NOMO-1 (cell line): ENCODE measurements around the gene NSUN4.
"Not testable (repeated sequence)": the region's sequence is repeated elsewhere in the genome, so short reads cannot be mapped to it uniquely, and the experiment has no call there.

Experiments
- DNase-seq, 2 experiments: peaks; one replicate each; lab custom pipeline; 2025; ENCODE audit not compliant: unreplicated experiment in 2 of 2; lab: John Stamatoyannopoulos, UW

The NSUN4 gene

DNA sequence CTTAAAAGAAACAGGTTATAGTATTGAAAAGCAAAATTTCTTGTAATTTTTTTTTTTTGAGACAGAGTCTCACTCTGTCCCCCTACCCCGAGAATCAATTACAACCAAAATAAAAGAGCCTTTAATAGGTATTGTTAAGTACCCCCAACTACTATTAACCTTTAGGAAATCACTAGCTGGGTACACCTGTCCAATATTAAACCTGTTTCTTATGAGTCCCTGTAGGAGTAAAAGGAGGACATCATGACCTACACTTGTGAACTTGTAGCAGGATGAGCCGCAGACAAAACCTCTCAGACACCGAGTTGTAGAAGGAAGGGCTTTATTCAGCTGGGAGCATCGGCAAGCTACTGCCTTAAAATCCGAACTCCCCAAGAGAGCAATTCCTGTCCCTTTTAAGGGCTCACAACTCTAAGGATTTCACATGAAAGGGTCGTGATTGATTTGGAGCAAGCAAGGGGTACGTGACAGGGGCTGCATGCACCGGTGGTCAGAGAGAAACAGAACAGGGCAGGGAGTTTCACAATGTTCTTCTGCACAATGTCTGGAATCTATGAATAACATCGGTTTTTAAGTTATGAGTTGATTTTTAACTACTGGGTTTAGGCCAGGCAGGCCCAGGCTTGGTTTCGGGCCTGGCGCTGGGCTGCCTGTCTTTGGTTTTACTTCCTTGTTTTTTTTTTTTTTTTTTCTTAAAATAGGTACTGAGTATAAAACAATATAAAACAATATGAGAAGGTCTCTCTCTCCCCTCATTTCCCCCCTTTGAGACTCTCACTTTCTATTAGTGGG lies 15.1 kb upstream of the NSUN4 start:
- DNase-seq = peak in 1 of 2 experiments; percentile 32

DNA sequence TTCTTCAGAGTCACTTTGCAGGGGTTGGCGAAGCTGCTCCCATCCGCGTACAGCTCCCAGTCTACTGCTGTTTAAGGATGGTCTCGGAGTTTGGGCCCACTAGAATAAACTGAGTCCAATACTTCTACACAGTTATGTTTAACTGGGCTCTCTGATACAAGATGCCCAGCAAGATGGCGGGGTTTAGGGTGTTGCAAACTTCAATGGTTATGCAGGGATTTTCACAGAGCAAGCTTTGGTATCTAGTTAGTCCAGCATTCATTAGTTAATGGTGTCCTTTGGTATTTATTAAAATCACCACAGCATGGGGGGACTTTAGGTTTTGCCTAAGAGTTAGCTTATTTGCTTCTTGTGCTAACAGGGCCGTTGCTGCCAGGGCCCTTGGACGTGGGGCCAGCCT lies 12.4 kb upstream of the NSUN4 start:
- not testable (repeated sequence) for DNase-seq

DNA sequence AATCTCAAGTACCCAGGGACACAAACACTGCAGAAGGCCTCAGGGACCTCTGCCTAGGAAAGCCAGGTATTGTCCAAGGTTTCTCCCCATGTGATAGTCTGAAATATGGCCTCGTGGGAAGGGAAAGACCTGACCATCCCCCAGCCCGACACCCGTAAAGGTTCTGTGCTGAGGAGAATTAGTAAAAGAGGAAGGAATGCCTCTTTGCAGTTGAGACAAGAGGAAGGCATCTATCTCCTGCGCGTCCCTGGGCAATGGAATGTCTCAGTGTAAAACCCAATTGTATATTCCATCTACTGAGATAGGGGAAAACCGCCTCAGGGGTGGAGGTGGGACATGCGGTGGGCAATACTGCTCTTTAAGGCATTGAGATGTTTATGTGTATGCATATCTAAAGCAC lies 10.8 kb upstream of the NSUN4 start:
- DNase-seq = not testable (repeated sequence)

DNA sequence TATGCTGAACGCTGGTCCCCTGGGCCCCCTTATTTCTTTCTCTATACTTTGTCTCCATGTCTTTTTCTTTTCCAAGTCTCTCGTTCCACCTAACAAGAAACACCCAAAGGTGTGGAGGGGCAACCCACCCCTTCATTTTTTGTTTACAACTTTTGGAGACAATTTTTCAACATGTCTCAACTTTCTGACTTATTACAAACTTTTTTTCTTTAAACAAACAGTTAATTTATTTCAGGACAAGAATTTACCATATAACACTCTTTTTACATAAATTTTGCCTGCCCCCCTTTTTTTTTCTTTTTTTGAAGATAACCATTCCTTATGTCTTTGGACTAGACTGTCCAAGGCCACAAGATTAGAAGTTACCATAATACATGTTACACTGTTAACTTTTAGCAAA lies 10.2 kb upstream of the NSUN4 start:
- DNase-seq = not testable (repeated sequence)

DNA sequence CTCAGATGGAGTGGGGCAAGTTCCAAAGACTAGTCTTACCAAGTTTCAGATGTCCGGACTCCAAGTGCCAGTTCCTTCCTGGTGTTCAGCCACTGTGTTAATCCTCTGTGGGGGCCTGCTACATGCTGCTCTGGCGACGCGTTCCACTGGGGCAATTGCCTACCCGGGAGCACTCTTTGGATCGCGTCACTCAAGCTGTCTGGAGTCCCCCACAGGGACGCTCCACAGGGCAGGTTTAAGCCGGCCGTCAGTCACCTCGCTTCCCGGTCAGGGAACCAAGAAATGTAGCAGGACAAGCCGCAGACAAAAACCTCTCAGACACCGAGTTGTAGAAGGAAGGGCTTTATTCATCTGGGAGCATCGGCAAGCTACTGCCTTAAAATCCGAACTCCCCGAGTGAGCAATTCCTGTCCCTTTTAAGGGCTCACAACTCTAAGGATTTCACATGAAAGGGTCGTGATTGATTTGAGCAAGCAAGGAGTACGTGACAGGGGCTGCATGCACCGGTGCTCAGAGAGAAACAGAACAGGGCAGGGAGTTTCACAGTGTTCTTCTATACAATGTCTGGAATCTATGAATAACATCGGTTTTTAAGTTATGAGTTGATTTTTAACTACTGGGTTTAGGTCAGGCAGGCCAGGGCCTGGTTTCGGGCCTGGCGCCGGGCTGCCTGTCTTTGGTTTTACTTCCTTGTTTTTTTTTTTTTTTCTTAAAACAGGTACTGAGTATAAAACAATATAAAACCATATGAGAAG lies 8.6 kb upstream of the NSUN4 start:
- peak in 1 of 2 experiments; percentile 34 for DNase-seq

DNA sequence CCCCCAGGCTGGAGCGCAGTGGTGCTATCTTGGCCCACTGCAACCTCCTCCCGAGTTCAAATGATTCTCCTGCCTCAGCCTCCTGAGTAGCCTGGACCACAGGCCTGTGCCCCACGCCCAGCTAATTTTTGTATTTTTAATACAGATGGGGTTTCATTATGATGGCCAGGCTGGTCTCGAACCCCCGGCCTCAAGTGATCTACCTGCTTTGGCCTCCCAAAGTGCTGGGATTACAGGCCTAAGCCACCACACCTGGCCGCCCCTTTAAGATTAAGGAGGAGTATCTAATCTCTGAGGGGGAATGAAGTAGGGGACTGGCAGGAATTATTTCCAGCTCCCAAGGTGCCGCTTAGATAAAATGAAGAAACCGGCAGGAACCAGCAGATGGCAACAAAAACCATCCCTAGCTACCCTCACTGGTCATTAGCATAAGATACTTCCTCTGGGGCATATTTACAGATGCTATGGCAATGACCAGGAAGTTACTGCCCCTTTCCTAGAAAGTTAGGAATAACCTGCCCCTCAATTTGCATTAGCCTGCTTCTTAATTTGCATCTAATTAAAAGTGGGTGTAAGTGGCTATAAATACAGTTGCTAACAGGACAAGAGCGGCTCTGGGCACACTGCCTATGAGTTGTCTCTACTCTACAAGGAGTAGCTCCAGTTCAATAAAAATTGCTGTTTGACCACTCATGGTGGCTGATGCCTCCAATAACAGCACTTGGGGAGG lies 7.1 kb upstream of the NSUN4 start:
- DNase-seq = peak; percentile 59 to 84

DNA sequence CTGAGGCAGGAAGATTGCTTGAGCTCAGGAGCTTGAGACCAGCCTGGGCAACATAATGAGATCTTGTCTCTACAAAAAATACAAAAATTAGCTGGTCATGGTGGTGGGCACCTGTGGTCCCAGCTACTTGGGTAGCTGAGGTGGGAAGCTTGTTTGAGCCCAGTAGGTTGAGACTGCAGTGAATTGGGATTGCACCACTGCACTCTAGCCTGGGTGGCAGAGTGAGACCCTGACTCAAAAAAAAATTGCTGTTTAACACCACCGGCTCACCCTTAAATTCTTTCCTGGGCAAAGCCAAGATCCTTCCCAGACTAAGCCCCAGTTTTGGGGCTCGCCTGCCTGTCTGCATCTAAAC lies 6.6 kb upstream of the NSUN4 start:
- DNase-seq = no peak

DNA sequence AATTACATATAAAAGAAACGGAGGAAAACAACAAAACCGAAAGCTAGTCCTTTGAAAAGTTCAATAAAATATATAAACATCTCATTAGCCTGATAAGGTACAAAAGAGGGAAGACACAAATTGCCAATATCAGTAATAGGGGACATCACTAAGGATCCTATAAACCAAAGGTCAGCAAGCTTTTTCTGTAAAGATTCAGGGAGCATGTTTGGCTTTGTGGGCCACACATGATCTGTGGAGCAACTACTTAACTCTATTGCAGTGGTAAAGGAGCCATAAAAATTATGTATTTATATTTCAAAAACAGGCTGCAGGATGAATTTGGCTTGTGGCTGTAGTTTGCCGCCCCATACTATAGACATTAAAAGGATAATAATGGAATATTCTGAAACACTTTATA lies 5.5 kb upstream of the NSUN4 start:
- no peak for DNase-seq

DNA sequence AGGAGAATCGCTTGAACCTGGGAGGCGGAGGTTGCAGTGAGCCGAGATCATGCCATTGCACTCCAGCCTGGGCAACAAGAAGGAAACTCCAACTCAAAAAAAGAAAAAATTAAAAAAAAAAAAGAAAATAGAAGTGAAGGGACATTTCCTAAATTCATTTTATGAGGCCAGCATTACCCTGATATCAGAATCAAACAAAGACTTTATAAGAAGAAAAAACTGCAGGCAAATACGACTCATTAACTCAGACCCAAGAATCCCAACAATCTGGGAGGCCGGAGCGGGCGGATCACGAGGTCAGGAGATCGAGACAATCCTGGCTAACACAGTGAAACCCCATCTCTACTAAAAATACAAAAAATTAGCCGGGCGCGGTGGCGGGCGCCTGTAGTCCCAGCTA lies 3.2 kb upstream of the NSUN4 start:
- DNase-seq = not testable (repeated sequence)

DNA sequence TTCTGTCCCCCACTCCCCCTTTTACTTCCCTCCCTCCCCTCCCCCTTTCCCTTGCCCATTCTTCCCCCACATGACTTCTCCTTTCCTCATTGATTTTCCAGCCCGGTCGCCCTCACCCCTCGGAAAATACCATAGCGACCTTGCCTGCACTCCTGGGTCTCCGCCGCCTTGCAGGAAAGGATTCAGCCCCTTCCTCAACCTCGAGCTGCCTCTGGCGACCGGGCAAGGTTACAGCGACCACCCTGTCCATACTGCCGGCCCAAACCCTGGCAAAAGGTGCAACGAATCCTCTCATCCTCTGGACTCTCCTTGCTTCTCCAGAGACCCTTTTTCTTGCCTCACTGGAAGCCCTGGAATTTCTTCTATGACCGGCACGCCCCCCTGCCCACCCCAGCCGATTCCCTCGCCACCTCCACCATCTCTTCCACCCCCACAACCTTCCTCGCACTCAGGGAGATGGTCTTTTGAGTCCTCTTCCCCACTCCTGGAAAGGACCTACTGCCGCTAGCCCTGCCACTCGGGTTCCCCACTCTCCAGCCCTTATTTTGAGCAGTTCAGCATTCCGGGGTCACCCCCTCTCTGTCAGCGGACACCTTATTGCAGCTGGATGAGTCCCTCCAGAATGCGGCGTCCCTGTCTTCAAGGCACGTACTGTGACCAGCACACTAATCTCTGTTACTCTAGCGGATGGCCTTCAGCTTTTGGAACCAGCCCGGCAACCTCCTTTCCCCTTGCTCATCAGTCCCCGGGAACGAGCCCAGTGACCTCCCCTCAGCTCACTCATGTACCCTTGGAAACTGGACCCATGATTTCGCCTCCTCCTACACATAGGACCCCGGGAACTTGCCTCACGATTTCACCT lies 846 bp downstream of the NSUN4 start:
- DNase-seq = no peak

DNA sequence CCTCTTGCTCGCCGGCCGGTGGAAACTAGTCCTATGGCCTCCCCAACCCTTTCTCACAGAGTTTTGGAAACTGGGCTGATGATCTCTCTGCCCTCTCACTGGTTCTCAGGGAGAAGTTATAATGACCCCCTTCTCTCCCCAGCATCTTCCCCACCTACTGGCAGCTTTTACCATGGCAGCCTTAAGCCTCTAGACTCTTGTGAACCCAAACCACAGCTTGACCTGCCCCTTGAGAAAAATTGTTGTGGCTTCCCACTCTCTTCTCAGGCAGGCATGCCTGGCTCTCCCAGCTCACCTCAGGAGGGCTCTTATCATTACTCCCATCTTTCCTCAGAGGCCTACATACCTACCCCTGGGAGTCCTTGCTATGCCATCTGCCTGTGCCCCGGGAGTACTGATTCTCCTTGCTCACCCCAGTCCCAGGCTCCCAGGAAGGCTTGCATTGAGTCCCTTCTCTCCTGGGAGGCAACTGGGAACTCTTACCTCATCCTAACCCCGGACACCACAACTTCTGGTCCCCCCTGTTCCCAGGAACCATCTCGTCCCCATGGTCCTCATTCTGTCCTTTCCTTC lies 1.6 kb downstream of the NSUN4 start:
- no peak for DNase-seq

DNA sequence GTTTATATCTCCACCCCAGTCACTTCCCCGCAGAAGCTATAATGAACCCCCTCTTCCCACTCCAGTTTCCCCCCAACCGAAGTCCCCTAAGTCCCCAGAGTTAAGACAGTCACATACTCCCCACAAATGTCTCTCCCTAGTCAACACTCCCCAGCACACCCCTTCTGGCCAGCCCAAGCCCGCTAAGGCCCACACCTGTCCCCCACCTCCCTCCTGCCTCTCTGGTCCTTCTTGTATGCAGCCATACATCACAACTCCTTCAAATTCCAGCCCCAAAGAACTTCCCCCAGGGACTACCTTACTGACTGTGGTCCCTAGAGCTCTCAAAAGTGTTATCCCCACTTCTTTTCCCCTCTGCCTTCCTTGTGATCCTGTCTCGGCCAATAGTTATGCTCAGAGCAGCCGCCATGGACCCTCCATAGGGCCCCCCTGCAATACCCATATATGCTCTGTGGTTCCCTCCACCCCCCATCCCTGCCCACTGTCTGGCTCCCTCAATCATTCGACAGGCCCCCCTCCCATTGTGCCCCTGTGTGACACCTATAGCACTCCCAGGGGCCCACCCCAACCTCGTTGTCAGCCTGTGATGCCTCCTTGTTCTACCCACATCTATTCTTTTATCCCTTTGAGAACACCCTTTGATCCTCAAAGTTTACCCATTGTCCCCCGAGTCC lies 2.2 kb downstream of the NSUN4 start:
- DNase-seq = no peak

DNA sequence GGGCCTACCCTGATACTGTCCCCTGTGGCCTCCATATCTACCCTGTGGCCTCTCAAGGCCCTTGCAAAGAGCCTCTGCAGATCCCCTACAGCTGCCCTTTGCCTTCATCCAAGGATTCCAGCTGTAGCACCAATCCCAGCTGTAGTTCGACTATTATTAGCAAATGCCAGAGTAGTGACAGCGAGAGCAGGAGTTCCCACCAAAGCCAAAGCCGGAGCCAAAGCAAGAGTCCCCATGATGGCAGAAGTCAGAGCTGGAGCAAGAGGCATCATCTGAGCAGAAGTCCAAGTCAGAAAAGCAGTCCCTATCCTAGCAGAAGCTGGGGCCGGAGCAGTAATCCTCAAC lies 2.7 kb downstream of the NSUN4 start:
- DNase-seq = no peak

DNA sequence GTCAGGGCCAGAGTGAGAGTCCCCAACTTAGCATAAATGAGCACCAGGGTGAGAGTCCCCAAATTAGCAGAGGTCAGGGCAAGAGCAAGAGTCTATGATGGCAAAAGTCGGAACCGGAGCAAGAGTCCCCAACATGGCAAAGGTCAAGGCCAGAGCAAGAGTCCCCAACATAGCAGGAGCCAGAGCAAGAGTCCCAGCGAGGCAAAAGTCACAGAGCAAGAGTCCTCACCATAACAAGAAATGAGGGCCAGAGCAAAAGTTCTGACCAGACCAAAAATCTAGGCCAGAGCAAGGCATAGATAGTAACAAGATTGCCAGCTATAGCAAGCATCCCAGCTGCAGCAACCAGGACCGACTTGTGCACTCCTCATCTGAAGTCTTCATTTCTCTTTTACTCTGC lies 3.1 kb downstream of the NSUN4 start:
- no peak for DNase-seq

DNA sequence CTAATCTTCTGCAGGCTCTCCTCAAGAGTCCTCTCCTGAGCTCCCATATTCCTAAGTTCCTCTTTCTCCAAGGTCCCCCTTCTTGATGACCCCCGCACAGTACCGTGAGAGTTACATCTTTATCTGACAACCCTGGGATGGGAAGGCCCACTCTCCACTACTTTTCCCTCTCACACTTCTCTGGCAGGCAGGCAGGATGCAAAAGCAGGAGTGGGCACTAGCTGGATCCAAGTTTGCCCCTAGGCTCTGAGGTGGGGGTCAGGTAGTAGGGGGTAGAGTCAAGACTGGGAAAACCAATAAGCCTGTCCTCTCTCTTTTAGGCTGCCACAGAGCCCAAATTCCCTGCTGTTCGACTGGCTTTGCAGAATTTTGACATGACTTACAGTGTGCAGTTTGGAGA lies 3.9 kb downstream of the NSUN4 start:
- no peak for DNase-seq

DNA sequence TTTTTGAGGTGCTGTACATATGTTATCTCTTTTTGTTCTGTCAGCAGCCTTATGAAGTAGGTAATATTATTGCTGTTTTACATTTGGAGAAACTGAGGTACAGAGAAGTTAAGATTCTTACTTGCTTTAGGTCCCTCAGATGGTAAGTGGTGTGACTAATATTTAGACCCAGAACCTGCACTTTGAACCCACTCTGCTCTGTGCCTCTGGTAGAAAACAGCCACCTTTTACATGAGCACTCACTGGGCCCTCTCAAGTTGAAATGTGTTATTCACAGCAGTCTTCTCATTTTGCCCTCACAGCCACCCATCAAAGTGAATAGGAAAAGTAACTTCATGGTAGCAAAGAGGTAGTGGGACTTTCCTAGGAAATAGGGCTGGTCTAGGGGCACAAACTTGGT lies 4.7 kb downstream of the NSUN4 start:
- DNase-seq = no peak

DNA sequence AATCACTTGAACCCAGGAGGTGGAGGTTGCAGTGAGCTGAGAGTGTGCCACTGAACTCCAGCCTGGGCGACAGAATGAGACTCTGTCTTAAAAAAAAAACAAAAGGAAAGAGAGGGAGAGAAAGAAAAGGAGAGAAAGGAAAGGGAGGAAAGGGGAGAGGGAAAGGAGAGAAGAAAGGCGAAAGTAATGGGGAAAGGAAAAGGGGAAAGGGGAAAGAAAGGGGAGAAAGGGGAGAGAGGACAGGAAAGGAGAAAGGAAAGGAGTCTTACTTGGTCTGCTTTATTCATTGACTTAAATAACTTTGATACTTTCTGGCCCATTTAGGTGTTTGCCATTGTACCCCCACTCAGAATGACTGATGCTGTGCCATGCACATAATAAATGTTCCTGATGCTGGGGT lies 11.8 kb downstream of the NSUN4 start:
- DNase-seq = no peak

DNA sequence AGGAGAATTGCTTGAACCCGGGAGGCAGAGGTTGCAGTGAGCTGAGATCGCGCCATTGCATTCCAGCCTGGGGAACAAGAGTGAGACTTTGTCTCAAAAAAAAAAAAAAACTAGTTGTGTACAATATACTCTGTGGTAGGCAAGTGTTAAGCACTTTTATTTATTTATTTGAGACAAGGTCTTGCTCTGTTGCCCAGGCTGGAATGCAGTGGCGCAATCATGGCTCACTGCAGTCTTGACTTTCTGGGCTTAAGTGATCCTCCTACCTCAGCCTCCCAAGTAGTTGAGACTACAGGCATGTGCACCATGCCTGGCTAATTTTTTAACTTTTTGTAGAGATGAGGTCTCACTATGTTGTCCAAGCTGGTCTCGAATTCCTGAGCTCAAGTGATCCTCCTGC lies 15.3 kb downstream of the NSUN4 start:
- not testable (repeated sequence) for DNase-seq

DNA sequence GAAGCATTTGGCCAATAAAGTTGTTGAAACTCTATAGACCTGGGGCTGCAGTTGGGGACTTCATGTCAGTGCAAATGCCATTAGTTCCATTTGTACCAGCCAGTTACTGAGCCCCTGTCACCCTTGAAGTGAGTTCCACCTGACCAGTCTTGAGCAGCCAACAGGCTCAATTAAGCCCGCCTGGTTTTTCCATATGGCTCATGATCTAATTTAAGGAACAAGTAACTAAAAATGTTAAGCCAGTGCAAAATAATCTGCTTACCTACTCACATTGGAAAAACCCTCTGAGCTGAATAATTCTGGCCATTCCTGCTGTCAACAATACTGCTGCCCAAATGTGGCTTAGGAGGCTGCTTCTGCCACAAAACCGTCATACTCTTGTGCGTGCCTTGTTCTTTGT lies 21.6 kb downstream of the NSUN4 start:
- DNase-seq = no peak

DNA sequence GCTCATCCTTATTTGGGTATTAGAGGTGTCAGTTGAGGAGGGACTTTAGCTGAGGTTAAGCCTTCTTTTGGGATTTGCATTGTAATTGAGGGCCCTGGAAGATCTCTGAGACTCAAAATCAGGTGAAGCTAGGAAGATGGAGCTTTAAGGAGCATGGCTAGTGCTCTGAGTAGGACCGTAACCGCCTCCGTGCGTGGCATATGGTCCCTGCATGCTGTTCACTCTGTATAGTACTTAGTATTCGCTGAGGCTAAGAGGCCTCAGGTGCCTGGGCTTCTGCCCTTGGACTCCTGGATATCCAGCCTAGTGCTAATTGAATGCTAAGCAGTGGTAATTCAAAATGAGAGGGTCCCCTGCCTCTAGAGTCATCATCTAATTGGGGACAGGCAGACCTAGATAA lies 22.5 kb downstream of the NSUN4 start:
- DNase-seq = no peak
